ENCODE results near the gene GPR35.

The GPR35 gene, protein sequence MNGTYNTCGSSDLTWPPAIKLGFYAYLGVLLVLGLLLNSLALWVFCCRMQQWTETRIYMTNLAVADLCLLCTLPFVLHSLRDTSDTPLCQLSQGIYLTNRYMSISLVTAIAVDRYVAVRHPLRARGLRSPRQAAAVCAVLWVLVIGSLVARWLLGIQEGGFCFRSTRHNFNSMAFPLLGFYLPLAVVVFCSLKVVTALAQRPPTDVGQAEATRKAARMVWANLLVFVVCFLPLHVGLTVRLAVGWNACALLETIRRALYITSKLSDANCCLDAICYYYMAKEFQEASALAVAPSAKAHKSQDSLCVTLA

GRCh38 chr2:240624950-240625621 lies at the start of gene GPR35:
Gene GPR35 (plus strand): TSS chr2:240625480. CDS start chr2:240629953, 4,473 bp downstream.
- TF ChIP-seq, protein P1, sequence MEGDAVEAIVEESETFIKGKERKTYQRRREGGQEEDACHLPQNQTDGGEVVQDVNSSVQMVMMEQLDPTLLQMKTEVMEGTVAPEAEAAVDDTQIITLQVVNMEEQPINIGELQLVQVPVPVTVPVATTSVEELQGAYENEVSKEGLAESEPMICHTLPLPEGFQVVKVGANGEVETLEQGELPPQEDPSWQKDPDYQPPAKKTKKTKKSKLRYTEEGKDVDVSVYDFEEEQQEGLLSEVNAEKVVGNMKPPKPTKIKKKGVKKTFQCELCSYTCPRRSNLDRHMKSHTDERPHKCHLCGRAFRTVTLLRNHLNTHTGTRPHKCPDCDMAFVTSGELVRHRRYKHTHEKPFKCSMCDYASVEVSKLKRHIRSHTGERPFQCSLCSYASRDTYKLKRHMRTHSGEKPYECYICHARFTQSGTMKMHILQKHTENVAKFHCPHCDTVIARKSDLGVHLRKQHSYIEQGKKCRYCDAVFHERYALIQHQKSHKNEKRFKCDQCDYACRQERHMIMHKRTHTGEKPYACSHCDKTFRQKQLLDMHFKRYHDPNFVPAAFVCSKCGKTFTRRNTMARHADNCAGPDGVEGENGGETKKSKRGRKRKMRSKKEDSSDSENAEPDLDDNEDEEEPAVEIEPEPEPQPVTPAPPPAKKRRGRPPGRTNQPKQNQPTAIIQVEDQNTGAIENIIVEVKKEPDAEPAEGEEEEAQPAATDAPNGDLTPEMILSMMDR (IDR thresholded peaks at IDR 0.05; ENCODE audit: control extremely low read depth, extremely low read depth, low read depth, missing control alignments): no peak
- ChIA-PET CTCF (interaction anchor here (1.0 kb wide), 1 partner anchor 35 kb away, joined by 3 read pairs; no protein-coding TSS in a partner anchor), POLR2A (no interaction called here)
- peak; percentile 82 for DNase-seq (ENCODE audit: extremely low spot score)

DNA sequence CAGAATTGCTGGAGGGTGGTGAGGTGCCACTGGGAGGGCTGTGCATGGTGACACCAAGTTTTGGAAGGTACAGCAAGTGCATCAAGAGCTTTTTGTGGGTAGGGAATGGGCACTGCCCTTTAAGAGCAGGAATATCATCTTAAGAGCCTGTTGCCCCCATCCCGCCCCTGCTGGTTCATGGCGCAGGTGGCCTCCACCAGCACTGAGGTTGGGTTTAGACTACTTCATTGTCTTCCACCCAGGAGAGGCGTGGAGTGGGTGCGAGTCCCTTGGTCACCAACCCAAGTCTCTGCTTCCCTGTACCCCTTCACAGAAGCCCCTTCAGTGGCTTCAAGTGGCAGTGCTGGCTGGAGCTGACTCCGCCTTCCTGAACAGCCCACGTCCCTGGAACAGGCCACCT lies 49.2 kb upstream of the GPR35 start:
- no peak for DNase-seq (ENCODE audit: extremely low spot score)
- TF ChIP-seq, protein P1 (IDR thresholded peaks at IDR 0.05; ENCODE audit: control extremely low read depth, extremely low read depth, low read depth, missing control alignments): no peak
- POLR2A ChIA-PET: interaction anchor here (1.0 kb wide), 1 partner anchor 10 kb away, joined by 3 read pairs; the partner anchor contains the start of gene CAPN10
- CTCF ChIA-PET: interaction anchor here (1.2 to 6.6 kb wide), 3 partner anchors 12 to 62 kb away, joined by 3 to 86 read pairs (median 3); no protein-coding TSS in a partner anchor

DNA sequence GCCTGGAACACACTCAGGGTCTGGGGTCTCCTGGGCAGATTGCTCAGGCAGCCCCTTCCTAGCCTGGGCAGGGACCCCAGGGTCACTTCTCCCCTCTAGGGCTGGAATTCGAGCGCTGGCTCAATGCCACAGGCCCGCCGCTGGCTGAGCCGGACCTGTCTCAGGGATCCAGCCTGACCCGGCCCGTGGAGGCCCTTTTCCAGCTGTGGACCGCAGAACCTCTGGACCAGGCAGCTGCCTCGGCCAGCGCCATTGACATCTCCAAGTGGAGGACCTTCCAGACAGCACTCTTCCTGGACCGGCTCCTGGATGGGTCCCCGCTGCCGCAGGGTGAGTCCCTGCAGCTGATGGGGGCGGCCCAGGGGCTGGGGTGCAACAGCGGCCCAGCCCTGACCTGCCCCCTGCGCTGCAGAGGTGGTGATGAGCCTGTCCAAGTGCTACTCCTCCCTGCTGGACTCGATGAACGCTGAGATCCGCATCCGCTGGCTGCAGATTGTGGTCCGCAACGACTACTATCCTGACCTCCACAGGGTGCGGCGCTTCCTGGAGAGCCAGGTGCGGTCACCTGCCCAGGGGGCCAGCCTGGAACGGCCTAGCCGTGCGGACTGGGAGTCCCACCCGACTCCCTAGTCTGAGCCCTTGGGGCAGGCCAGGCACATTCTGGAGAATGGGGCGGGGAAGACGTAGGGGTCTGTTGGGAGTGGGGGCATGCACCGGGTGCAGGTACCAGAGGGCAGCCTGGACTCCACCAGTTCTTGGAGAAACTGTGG lies 48.7 kb upstream of the GPR35 start:
- ChIA-PET CTCF (interaction anchor here (1.2 to 6.6 kb wide), 4 partner anchors 8 to 63 kb away, joined by 3 to 86 read pairs (median 10); partner anchors contain the start of gene RNPEPL1), POLR2A (interaction anchor here (1.0 kb wide), 1 partner anchor 10 kb away, joined by 3 read pairs; the partner anchor contains the start of gene CAPN10)
- TF ChIP-seq, protein P1 (IDR thresholded peaks at IDR 0.05; ENCODE audit: control extremely low read depth, extremely low read depth, low read depth, missing control alignments): no peak
- no peak for DNase-seq (ENCODE audit: extremely low spot score)

DNA sequence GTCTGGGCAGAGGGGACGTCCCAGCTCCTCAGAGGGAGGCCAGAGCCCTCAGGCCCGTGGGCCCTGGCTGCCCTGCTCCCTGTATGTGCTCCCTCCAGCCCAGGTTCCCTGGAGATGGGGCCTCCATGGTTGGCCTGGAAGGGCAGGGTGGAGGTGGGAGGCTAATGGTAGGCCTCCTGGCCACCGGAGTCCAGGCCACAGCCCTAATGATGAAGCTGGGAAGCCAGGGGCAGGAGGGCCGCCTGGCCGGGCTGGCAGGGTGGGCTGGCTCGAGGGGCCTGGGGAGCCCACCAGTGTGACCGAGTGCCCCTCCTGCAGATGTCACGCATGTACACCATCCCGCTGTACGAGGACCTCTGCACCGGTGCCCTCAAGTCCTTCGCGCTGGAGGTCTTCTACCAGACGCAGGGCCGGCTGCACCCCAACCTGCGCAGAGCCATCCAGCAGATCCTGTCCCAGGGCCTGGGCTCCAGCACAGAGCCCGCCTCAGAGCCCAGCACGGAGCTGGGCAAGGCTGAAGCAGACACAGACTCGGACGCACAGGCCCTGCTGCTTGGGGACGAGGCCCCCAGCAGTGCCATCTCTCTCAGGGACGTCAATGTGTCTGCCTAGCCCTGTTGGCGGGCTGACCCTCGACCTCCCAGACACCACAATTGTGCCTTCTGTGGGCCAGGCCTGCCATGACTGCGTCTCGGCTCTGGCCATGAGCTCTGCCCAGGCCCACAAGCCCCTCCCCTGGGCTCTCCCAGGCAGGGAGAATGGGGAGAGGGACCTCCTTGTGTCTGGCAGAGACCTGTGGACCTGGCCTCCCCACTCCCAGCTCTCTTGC lies 47.8 kb upstream of the GPR35 start:
- no peak for DNase-seq (ENCODE audit: extremely low spot score)
- ChIA-PET POLR2A (no interaction called here), CTCF (interaction anchor here (0.9 to 6.6 kb wide), 3 partner anchors 9 to 44 kb away, joined by 3 to 86 read pairs (median 17); partner anchors contain the start of gene RNPEPL1)
- TF ChIP-seq, protein P1 (IDR thresholded peaks at IDR 0.05; ENCODE audit: control extremely low read depth, extremely low read depth, low read depth, missing control alignments): no peak

DNA sequence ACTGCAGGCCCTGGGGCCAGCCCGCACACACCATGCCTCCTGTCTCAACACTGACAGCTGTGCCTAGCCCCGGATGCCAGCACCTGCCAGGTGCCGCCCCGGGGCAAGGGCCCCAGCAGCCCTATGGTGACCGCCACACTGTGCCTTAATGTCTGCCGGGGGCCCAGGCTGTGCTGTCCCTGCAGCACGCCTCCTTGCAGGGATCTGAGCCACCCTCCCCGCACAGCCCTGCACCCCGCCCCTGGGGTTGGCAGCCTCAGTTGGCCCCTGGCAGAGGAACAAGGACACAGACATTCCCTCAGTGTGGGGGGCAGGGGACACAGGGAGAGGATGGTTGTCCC lies 47.2 kb upstream of the GPR35 start:
- TF ChIP-seq, protein P1 (IDR thresholded peaks at IDR 0.05; ENCODE audit: control extremely low read depth, extremely low read depth, low read depth, missing control alignments): no peak
- ChIA-PET POLR2A (no interaction called here), CTCF (interaction anchor here (0.9 to 6.6 kb wide), 3 partner anchors 9 to 44 kb away, joined by 3 to 86 read pairs (median 17); partner anchors contain the start of gene RNPEPL1)
- DNase-seq (ENCODE audit: extremely low spot score): no peak

Measured in GM10248 (cell line).